SK-N-SH (cell line): ENCODE measurements around the gene GRIP2. TPM values are rescaled to one million over a fixed set of nuclear protein-coding genes. Genes with fewer than 3 reads are reported as not detected.

Source experiments
- CTCF ChIA-PET: fragments of 300-600, 350-600 bp; formaldehyde crosslinking; extraction: SDS; loops from one replicate; lab custom pipeline; 2021; lab: Yijun Ruan, JAX
- POLR2A ChIA-PET: fragments of 350-600 bp; sonication (Branson Sonifier 250); formaldehyde crosslinking; extraction: SDS; loops from one replicate; lab custom pipeline; 2020; ENCODE audit warnings: antibody characterized with exemption, inconsistent platforms; lab: Yijun Ruan, JAX
- DNase-seq: peaks from one replicate; pipeline ENCODE4 v3.0.0; 2012
- H2AFZ ChIP-seq: fragments of 200-600 bp; sonication (generic); 2 replicates; pipeline ENCODE4 v1.8.1; 2016; ENCODE audit warnings: antibody characterized with exemption, mild to moderate bottlenecking, low read depth
- H3F3A ChIP-seq: fragments of 200-600 bp; sonication (generic); replicated peaks from 2 replicates; pipeline ENCODE3; 2016; ENCODE audit warnings: antibody characterized with exemption, mild to moderate bottlenecking; ENCODE audit not compliant: insufficient read depth
- H3K27ac ChIP-seq, 2 experiments: fragments of 200-500 bp in 1 of 2; fragments of 200-600 bp in 1 of 2; sonication (Bioruptor generic) in 1 of 2; sonication (generic), shearing (Covaris generic) in 1 of 2; 2 replicates each; pipeline versions ENCODE4 v1.5.1 to v1.6.1; 2014 to 2016; ENCODE audit warnings: low read depth in 2 of 2, inconsistent platforms in 1 of 2, low read length in 1 of 2, mild to moderate bottlenecking in 1 of 2, mixed read lengths in 1 of 2
- H3K27me3 ChIP-seq: fragments of 200-600 bp; sonication (generic), shearing (Covaris generic); 2 replicates; pipeline ENCODE4 v1.6.1; 2016; ENCODE audit warnings: mixed run types; ENCODE audit not compliant: insufficient read depth
- H3K36me3 ChIP-seq, 2 experiments: fragments of 200-500 bp in 1 of 2; fragments of 200-600 bp in 1 of 2; sonication (Bioruptor generic) in 1 of 2; sonication (generic) in 1 of 2; replicated peaks in 1 of 2; 2 replicates each; pipeline versions ENCODE3 to v1.5.1; 2014 to 2016; ENCODE audit warnings: low read length in 1 of 2, mild to moderate bottlenecking in 1 of 2; ENCODE audit not compliant: insufficient read depth in 2 of 2, control insufficient read depth in 1 of 2
- H3K4me1 ChIP-seq, 2 experiments: fragments of 200-500 bp in 1 of 2; fragments of 200-600 bp in 1 of 2; sonication (Bioruptor generic) in 1 of 2; sonication (generic), shearing (Covaris generic) in 1 of 2; 2 replicates each; pipeline versions ENCODE4 v1.5.1 to v1.6.1; 2014 to 2016; ENCODE audit warnings: low read depth in 1 of 2, low read length in 1 of 2, mixed run types in 1 of 2; ENCODE audit not compliant: insufficient read depth in 2 of 2, control insufficient read depth in 1 of 2
- H3K4me2 ChIP-seq: fragments of 200-600 bp; sonication (generic), shearing (Covaris generic); 2 replicates; pipeline ENCODE4 v1.6.1; 2017; ENCODE audit warnings: mixed run types
- H3K4me3 ChIP-seq, 2 experiments: fragments of 200-500 bp in 1 of 2; fragments of 200-600 bp in 1 of 2; sonication (Bioruptor generic) in 1 of 2; sonication (generic), shearing (Covaris generic) in 1 of 2; 2 replicates each; pipeline versions ENCODE4 v1.5.1 to v1.8.1; 2014 to 2016; ENCODE audit warnings: low read depth in 2 of 2, inconsistent platforms in 1 of 2, low read length in 1 of 2, mild to moderate bottlenecking in 1 of 2, mixed read lengths in 1 of 2, moderate library complexity in 1 of 2
- H3K79me2 ChIP-seq: fragments of 200-600 bp; sonication (generic); 2 replicates; pipeline ENCODE4 v1.8.1; 2017; ENCODE audit warnings: mild to moderate bottlenecking; ENCODE audit not compliant: insufficient read depth
- H3K9ac ChIP-seq: fragments of 200-600 bp; sonication (generic); 2 replicates; pipeline ENCODE4 v1.6.1; 2017; ENCODE audit warnings: mixed run types
- H3K9me2 ChIP-seq: fragments of 200-600 bp; sonication (generic); 2 replicates; pipeline ENCODE4 v1.6.1; 2017; ENCODE audit warnings: mixed run types
- H3K9me3 ChIP-seq: fragments of 200-600 bp; sonication (generic); 2 replicates; pipeline ENCODE4 v1.6.1; 2017; ENCODE audit warnings: mixed run types, mild to moderate bottlenecking, moderate library complexity
- H4K20me1 ChIP-seq: fragments of 200-600 bp; sonication (generic); 2 replicates; pipeline ENCODE4 v1.6.1; 2017; ENCODE audit warnings: mild to moderate bottlenecking, mixed run types; ENCODE audit not compliant: insufficient read depth
- EP300 ChIP-seq, 2 experiments: IDR thresholded peaks; 2 replicates each; pipeline versions ENCODE4 v1.4.0 to v1.6.1; 2012; ENCODE audit warnings: borderline replicate concordance in 1 of 2, low read depth in 1 of 2, low read length in 1 of 2
- FOXJ3 ChIP-seq: sonication (generic); formaldehyde crosslinking; IDR thresholded peaks from 2 replicates; pipeline ENCODE4 v1.5.1; 2020; ENCODE audit warnings: mild to moderate bottlenecking, missing genetic modification reagents
- GABPA ChIP-seq: IDR thresholded peaks from 2 replicates; pipeline ENCODE4 v1.4.0; 2012; ENCODE audit warnings: low read depth, mild to moderate bottlenecking
- RFX5 ChIP-seq: IDR thresholded peaks from 2 replicates; pipeline ENCODE4 v1.6.1; 2012; ENCODE audit warnings: mild to moderate bottlenecking, improper control_type of control experiment, low read length
- TAF1 ChIP-seq: IDR thresholded peaks from 2 replicates; pipeline ENCODE4 v1.6.1; 2012; ENCODE audit warnings: low read depth, mild to moderate bottlenecking, low read length, moderate library complexity, borderline replicate concordance
- WGBS: methylation state at CpG from one replicate; pipeline ENCODE4 v1.1.6; 2017; ENCODE audit warnings: low lambda C conversion rate; 5-methylcytosine and 5-hydroxymethylcytosine counted together
- polyA plus RNA-seq, 3 experiments: library from polyadenylated mRNA; depleted of rRNA; stranded (reverse); fragments of >200 nt; gene quantifications; 2 replicates each; pipeline ENCODE4 v1.2.3, GENCODE V29; 2012
- TF ChIP-seq, protein P1 (sequence below): IDR thresholded peaks from 2 replicates; pipeline ENCODE4 v1.4.0; 2012; ENCODE audit warnings: low read depth, borderline replicate concordance
- TF ChIP-seq, protein P2 (sequence below): IDR thresholded peaks from 2 replicates; pipeline ENCODE4; 2012
- TF ChIP-seq, protein P3 (sequence below): fragments of 150-350 bp; IDR thresholded peaks from 2 replicates; pipeline ENCODE4 v1.6.1; 2016; ENCODE audit warnings: mild to moderate bottlenecking, low read depth, low read length
- TF ChIP-seq, protein P4 (sequence below): IDR thresholded peaks from 2 replicates; pipeline ENCODE4 v1.4.0; 2012; ENCODE audit warnings: low read depth
- TF ChIP-seq, protein P5 (sequence below): fragments of 150-350 bp; IDR thresholded peaks from 2 replicates; pipeline ENCODE4 v1.6.1; 2017; ENCODE audit warnings: antibody characterized with exemption, low read length, low read depth, borderline replicate concordance

GRIP2 gene
- polyA plus RNA-seq, 1 of the 3 experiments (the other 2 are of a cell fraction): 0.15 TPM

DNA sequence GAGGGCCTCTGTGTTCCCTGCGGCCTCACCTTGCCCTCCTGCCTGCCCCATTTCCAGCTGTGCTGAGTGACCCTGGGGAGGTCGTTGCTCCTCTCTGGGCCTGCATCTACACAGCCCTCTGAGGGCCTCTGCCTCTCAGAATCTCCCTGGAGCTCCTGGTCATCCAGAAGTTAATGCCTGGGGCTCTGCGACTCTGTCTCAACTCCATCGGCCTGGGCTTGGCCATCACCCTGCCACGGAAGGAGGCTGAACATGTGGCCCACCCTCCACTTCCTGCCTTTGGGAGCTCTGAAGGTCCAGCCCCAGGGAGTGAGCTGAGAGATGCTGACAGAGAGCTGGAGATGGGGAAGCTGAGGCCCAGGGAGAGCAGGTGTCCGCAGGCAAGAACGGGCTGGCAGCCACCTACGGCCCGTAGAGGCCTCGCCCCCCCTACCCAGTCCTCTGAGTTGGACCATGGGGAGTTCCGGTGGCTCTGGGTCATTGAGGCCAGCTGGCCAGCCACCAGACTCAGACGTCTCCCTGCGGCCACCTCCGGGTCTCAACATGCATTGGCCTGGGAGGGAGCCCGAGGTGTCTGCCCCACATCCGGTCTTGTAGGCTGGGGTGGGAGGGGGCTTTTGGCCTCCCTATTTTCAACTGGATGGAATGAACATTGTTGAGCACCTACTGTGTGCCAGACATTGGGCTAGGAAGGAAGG, 34.2 kb downstream of the GRIP2 start:
- Histone ChIP-seq H3K9me2 (no peaks in the 10 kb centered on the region), H3F3A (no peaks in the 10 kb centered on the region), H4K20me1 (no peaks in the 10 kb centered on the region), H3K4me2 (no peak overlapping the region), H2AFZ (no peak overlapping the region), H3K4me1 (peaks cover 0 to 4% of the 10 kb centered on the region in 2 experiments; a peak in 1 of 4 replicates), H3K36me3 (no peaks in the 10 kb centered on the region), H3K27me3 (no peaks in the 10 kb centered on the region), H3K4me3 (no peak overlapping the region), H3K79me2 (no peaks in the 10 kb centered on the region), H3K9me3 (peaks cover 13% of the 10 kb centered on the region; the same call in 1 of the 2 replicates), H3K9ac (no peak overlapping the region), H3K27ac (no peak overlapping the region)
- ChIA-PET CTCF (interaction anchor here (1.1 to 11.4 kb wide), 4 partner anchors 23 to 303 kb away, joined by 3 to 183 read pairs (median 6); no protein-coding TSS in a partner anchor), POLR2A (no interaction called here)
- WGBS: 60% methylated on average over 7 of the region's 16 CpGs
- TF ChIP-seq, protein P1, sequence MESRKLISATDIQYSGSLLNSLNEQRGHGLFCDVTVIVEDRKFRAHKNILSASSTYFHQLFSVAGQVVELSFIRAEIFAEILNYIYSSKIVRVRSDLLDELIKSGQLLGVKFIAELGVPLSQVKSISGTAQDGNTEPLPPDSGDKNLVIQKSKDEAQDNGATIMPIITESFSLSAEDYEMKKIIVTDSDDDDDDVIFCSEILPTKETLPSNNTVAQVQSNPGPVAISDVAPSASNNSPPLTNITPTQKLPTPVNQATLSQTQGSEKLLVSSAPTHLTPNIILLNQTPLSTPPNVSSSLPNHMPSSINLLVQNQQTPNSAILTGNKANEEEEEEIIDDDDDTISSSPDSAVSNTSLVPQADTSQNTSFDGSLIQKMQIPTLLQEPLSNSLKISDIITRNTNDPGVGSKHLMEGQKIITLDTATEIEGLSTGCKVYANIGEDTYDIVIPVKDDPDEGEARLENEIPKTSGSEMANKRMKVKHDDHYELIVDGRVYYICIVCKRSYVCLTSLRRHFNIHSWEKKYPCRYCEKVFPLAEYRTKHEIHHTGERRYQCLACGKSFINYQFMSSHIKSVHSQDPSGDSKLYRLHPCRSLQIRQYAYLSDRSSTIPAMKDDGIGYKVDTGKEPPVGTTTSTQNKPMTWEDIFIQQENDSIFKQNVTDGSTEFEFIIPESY: no peak
- TF ChIP-seq, protein P2, sequence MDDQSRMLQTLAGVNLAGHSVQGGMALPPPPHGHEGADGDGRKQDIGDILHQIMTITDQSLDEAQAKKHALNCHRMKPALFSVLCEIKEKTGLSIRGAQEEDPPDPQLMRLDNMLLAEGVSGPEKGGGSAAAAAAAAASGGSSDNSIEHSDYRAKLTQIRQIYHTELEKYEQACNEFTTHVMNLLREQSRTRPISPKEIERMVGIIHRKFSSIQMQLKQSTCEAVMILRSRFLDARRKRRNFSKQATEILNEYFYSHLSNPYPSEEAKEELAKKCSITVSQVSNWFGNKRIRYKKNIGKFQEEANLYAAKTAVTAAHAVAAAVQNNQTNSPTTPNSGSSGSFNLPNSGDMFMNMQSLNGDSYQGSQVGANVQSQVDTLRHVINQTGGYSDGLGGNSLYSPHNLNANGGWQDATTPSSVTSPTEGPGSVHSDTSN: no peak
- TF ChIP-seq EP300 (IDR thresholded peaks at IDR 0.05; ENCODE audit: borderline replicate concordance in 1 of 2, low read depth in 1 of 2, low read length in 1 of 2): no peak
- DNase-seq: no peak

DNA sequence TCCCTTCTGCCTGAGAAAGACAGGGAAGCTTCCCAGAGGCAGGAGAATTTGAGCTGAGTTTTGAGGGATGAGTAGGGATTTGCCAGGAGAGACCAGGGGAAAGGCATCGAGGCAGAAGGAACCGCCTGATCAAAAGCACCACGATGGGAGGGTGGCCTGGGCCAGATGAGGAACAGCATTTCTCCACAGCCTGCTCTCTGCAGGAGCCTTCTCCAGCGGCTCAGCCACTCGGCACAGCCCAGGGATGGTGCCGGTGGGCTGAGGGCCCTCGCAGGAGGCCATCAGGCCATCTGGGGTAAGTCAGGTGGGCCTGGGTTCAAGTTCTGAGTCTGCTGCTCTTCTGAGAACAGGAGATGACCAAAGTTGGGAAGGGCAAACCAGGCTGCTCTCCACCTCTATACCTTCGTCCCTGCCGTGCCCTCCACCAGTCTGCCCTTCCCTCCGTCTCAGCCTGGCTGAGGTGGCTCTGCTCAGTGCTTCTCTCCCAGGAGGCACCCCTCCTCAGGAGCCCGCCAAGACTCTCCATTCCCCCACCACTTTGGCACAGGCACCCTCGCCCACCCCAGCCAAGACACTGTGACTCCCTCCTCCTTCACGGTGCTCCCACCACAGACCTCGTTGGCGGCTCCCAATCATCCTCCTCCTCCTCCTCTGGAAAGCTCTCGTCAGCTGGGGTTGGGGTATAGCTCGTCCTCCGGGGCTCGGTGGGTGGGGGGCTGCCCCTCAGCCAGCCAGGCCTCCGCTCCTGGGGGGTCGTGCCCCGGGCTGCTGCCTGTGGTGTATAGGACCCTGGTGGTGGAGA, 34.9 kb downstream of the GRIP2 start:
- POLR2A ChIA-PET: no interaction called here
- no peaks in the 10 kb centered on the region for H3K79me2 ChIP-seq
- H3K9ac ChIP-seq: no peak overlapping the region
- TF ChIP-seq GABPA (no peak), FOXJ3 (CRISPR knock-in tag) (no peak), TAF1 (no peak), RFX5 (no peak)
- TF ChIP-seq, protein P3, sequence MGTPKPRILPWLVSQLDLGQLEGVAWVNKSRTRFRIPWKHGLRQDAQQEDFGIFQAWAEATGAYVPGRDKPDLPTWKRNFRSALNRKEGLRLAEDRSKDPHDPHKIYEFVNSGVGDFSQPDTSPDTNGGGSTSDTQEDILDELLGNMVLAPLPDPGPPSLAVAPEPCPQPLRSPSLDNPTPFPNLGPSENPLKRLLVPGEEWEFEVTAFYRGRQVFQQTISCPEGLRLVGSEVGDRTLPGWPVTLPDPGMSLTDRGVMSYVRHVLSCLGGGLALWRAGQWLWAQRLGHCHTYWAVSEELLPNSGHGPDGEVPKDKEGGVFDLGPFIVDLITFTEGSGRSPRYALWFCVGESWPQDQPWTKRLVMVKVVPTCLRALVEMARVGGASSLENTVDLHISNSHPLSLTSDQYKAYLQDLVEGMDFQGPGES: no peak
- TF ChIP-seq, protein P4, sequence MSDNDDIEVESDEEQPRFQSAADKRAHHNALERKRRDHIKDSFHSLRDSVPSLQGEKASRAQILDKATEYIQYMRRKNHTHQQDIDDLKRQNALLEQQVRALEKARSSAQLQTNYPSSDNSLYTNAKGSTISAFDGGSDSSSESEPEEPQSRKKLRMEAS: no peak
- TF ChIP-seq, protein P5, sequence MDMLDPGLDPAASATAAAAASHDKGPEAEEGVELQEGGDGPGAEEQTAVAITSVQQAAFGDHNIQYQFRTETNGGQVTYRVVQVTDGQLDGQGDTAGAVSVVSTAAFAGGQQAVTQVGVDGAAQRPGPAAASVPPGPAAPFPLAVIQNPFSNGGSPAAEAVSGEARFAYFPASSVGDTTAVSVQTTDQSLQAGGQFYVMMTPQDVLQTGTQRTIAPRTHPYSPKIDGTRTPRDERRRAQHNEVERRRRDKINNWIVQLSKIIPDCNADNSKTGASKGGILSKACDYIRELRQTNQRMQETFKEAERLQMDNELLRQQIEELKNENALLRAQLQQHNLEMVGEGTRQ: no peak
- no peak for DNase-seq
- peaks cover 13% of the 10 kb centered on the region; the same call in 1 of the 2 replicates for H3K9me3 ChIP-seq
- H2AFZ ChIP-seq: no peak overlapping the region
- 57% methylated on average over 17 of the region's 22 CpGs for WGBS
- CTCF ChIA-PET: interaction anchor here (0.8 to 11.4 kb wide), 4 partner anchors 22 to 850 kb away, joined by 3 to 183 read pairs (median 4); no protein-coding TSS in a partner anchor
- no peaks in the 10 kb centered on the region for H3K27me3 ChIP-seq
- no peaks in the 10 kb centered on the region for H4K20me1 ChIP-seq
- H3K4me1 ChIP-seq: peaks cover 0 to 4% of the 10 kb centered on the region in 2 experiments; a peak in 1 of 4 replicates
- no peaks in the 10 kb centered on the region for H3F3A ChIP-seq
- no peak overlapping the region for H3K27ac ChIP-seq
- no peaks in the 10 kb centered on the region for H3K36me3 ChIP-seq
- H3K4me3 ChIP-seq: no peak overlapping the region
- no peak overlapping the region for H3K4me2 ChIP-seq
- H3K9me2 ChIP-seq: no peaks in the 10 kb centered on the region
